Thyroid gland (tissue), 4 donors: Measurements from ENCODE around the gene CC2D2B. TPM values are rescaled to one million over a fixed set of nuclear protein-coding genes. Genes with fewer than 3 reads are reported as not detected.
A peak's percentile ranks its signal among the peaks of the same experiment; 100 is the strongest.
"Not testable (repeated sequence)": the region's sequence is repeated elsewhere in the genome, so short reads cannot be mapped to it uniquely, and the experiment has no call there.

ENCODE experiments used
- DNase-seq, 2 donors: peaks; one replicate each; pipeline ENCODE4 v3.0.0-alpha.2; 2019
- H3K27ac ChIP-seq, 3 donors: fragments of 200-600 bp; sonication (generic); 1 replicate in 2 of 3; 2 replicates in 1 of 3; pipeline ENCODE4 v1.5.1; 2016 to 2019; ENCODE audit warnings: mild to moderate bottlenecking in 1 of 3, moderate library complexity in 1 of 3
- H3K27me3 ChIP-seq: fragments of 200-600 bp; sonication (generic); one replicate; pipeline ENCODE4 v1.5.1; 2019
- H3K36me3 ChIP-seq, 2 donors: fragments of 200-600 bp; sonication (generic); one replicate each; pipeline ENCODE4 v1.5.1; 2016 to 2019
- H3K4me1 ChIP-seq, 2 donors: fragments of 200-600 bp; sonication (generic); one replicate each; pipeline ENCODE4 v1.5.1; 2017 to 2019
- H3K4me3 ChIP-seq, 3 donors: fragments of 200-600 bp; sonication (generic); replicated peaks in 1 of 3; 1 replicate in 2 of 3; 2 replicates in 1 of 3; pipeline ENCODE4 v1.5.1; 2016; ENCODE audit warnings: mild to moderate bottlenecking in 1 of 3
- H3K9me3 ChIP-seq: fragments of 200-600 bp; sonication (generic); one replicate; pipeline ENCODE4 v1.5.1; 2017
- CTCF ChIP-seq, 6 experiments: fragments of 200-600 bp in 3 of 6; fragments of 450-650 bp in 3 of 6; sonication (generic) in 3 of 6; IDR thresholded peaks; one replicate each; pipeline ENCODE4 v1.5.1; 2016 to 2019; ENCODE audit warnings: antibody characterized with exemption in 6 of 6, mild to moderate bottlenecking in 2 of 6, inconsistent platforms in 1 of 6, moderate library complexity in 1 of 6
- POLR2A ChIP-seq, 2 donors: fragments of 450-650 bp; IDR thresholded peaks; one replicate each; pipeline ENCODE4 v1.6.1; 2017; ENCODE audit warnings: antibody characterized with exemption in 2 of 2, mild to moderate bottlenecking in 2 of 2, moderate library complexity in 1 of 2
- WGBS, 2 donors: methylation state at CpG; one replicate each; pipeline ENCODE4 v1.1.5; 2017; 5-methylcytosine and 5-hydroxymethylcytosine counted together
- intact Hi-C: fragments of 100-400 bp; cut with DNase I; formaldehyde crosslinking; loops from one replicate; pipeline ENCODE4 v1.15.1; 2023
- total RNA-seq, 4 donors: library from RNA; depleted of rRNA; stranded (reverse); fragments of >200 nt; gene quantifications; one replicate each; pipeline ENCODE4 v1.2.3, GENCODE V29; 2016

The CC2D2B gene
- total RNA-seq, 4 donors from 2014 or later = 1.2 to 2.3 (median 2.1) TPM

- Histone ChIP-seq H3K4me1 (no peaks in the 10 kb centered on the region), H3K9me3 (no peaks in the 10 kb centered on the region), H3K27ac (no peak overlapping the region), H3K36me3 (no peaks in the 10 kb centered on the region), H3K27me3 (no peaks in the 10 kb centered on the region), H3K4me3 (no peak overlapping the region)
- WGBS, 2 donors = 90 to 94% methylated on average over 5 to 8 of the region's 9 CpGs
- intact Hi-C loops = no loop called here
- DNase-seq = no peak
- no peak for TF ChIP-seq CTCF (IDR thresholded peaks at IDR 0.05)
These were observed 68.8 kb downstream of the CC2D2B start for GRCh38 chr10:95976362-95977229.

DNA sequence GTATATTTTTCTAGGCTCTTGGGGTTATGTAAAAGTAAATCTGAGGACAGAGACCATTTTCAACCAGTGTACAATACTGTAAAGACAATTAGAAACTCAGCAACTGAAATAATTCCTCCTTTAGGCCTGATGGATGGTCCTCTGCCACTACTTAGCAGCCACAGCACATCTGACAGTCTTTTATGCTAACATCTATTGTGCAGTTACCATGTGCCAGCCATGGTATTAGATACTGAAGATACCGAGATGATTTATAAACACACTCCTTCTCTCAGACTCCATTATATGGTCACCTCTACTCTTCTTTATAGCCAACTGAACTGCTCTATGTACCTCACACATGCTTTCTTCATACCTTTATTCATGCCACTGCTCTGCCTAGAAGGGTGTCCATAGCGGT, 74.4 kb downstream of the CC2D2B start:
- Histone ChIP-seq H3K27me3 (no peaks in the 10 kb centered on the region), H3K4me1 (no peaks in the 10 kb centered on the region), H3K4me3 (no peak overlapping the region), H3K27ac (no peak overlapping the region), H3K9me3 (no peaks in the 10 kb centered on the region), H3K36me3 (no peaks in the 10 kb centered on the region)
- no peak for TF ChIP-seq CTCF (IDR thresholded peaks at IDR 0.05)
- TF ChIP-seq POLR2A (IDR thresholded peaks at IDR 0.05) = no peak
- WGBS, 2 donors = 95 to 98% methylated on average over 2 of the region's 2 CpGs
- DNase-seq = no peak
- intact Hi-C loops = no loop called here

DNA sequence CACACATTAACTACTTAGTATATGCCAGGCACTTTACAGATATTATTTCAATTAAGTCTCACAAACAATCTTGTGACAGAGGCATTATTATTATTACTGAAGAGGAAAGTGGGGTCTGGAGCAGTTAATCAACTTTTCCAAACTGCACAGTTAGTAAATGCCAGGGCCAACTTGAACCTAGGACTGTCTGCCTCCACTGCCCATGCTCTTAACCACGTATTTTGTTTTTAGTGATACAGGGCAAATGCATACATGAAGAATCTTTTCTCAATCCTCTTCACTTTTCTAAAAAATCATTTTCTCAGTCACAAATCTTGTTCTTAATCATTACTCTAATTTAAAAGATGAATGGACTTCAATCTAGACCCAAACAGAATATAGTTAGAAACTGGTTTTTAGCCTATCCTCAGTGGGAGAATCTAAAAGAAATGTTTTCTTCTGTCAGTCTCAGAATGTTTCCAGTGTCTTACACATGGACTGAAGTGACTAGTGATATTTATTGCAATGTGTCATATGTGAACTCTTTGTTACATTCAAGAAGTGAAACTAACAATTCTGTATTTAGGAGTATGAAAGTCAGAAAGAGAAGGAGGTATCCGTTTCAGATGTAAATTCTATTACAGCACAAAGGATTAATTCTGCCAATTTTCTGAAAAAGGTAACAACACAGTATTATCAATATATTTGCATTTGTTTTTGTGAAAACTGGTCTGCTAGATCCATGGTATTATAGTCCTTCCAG, 80.1 kb downstream of the CC2D2B start:
- no peaks in the 10 kb centered on the region for H3K4me1 ChIP-seq
- DNase-seq = no peak
- no peaks in the 10 kb centered on the region for H3K9me3 ChIP-seq
- no peak overlapping the region for H3K27ac ChIP-seq
- WGBS, 2 donors = 41 to 86% methylated on average over 2 of the region's 2 CpGs
- TF ChIP-seq POLR2A (IDR thresholded peaks at IDR 0.05) (no peak), CTCF (IDR thresholded peaks at IDR 0.05) (no peak)
- intact Hi-C loops = no loop called here
- H3K27me3 ChIP-seq = no peaks in the 10 kb centered on the region
- H3K36me3 ChIP-seq = no peaks in the 10 kb centered on the region
- no peak overlapping the region for H3K4me3 ChIP-seq

DNA sequence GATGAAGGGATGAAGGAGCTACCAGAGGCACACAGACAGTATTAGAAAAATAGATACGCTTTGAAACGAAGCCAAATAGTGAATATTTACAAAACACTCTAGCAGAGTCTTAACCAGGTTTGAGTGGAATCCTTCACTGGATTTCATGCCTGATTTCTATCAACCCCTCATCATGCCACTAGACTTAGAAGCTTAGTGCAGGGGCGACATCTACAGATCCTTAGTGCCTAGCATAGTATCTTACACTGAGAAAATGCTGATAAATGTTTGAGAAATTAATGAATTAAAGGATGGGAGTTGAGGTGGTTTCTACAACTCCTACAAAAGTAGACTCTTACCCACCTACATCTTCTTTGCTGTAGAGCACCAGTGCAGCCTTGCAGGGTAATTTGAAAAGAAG, 80.9 kb downstream of the CC2D2B start:
- H3K4me1 ChIP-seq = no peaks in the 10 kb centered on the region
- intact Hi-C loops = no loop called here
- WGBS, 2 donors = 66 to 78% methylated on average over 3 of the region's 3 CpGs
- no peaks in the 10 kb centered on the region for H3K36me3 ChIP-seq
- no peak overlapping the region for H3K4me3 ChIP-seq
- no peak overlapping the region for H3K27ac ChIP-seq
- no peaks in the 10 kb centered on the region for H3K27me3 ChIP-seq
- no peaks in the 10 kb centered on the region for H3K9me3 ChIP-seq
- no peak for TF ChIP-seq POLR2A (IDR thresholded peaks at IDR 0.05)
- TF ChIP-seq CTCF (IDR thresholded peaks at IDR 0.05) = no peak
- DNase-seq = no peak

DNA sequence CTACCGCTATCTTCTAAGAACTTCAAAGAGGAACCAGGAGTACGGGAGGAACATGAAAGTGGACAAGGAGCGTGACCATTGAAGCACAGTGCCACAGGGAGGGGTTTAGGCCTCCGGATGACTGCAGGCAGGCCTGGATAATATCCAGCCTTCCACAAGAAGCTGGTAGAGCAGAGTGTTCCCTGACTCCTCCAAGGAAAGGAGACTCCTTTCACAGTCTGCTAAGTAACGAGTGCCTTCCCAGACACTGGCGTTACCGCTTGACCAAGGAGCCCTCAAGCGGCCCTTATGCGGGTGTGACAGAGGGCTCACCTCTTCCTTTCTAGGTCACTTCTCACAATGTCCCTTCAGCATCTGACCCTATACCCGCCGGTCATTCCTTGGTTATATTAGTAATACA, 86.6 kb downstream of the CC2D2B start:
- H3K4me3 ChIP-seq, H3K9me3 ChIP-seq, H3K27ac ChIP-seq, intact Hi-C loops, H3K27me3 ChIP-seq, H3K36me3 ChIP-seq, H3K4me1 ChIP-seq: not testable (repeated sequence)
- peak; percentile 71 to 77 for DNase-seq
- WGBS, 2 donors = 32 to 53% methylated on average over 11 of the region's 11 CpGs
